BLaER1 (cell line): ENCODE results near the gene KDM6B.
A peak's percentile ranks its signal among the peaks of the same experiment; 100 is the strongest.

Source experiments
- H3K27ac ChIP-seq: shearing (Covaris generic); formaldehyde crosslinking; 2 replicates; pipeline ENCODE4 v1.8.1; 2022
- H3K27me3 ChIP-seq: shearing (Covaris generic); formaldehyde crosslinking; 2 replicates; pipeline ENCODE4 v1.8.1; 2022
- H3K36me3 ChIP-seq: shearing (Covaris generic); formaldehyde crosslinking; 2 replicates; pipeline ENCODE4 v1.8.1; 2022
- H3K4me1 ChIP-seq: shearing (Covaris generic); formaldehyde crosslinking; 2 replicates; pipeline ENCODE4 v1.8.1; 2022
- H3K4me2 ChIP-seq: shearing (Covaris generic); formaldehyde crosslinking; 2 replicates; pipeline ENCODE4 v1.8.1; 2022
- H3K4me3 ChIP-seq: shearing (Covaris generic); formaldehyde crosslinking; 2 replicates; pipeline ENCODE4 v1.8.1; 2022
- H3K9ac ChIP-seq: shearing (Covaris generic); formaldehyde crosslinking; 2 replicates; pipeline ENCODE4 v1.8.1; 2022
- H3K9me3 ChIP-seq: shearing (Covaris generic); formaldehyde crosslinking; 2 replicates; pipeline ENCODE4 v1.8.1; 2022
- H4K20me1 ChIP-seq: shearing (Covaris generic); formaldehyde crosslinking; 2 replicates; pipeline ENCODE4 v1.8.1; 2022
- Cebpa-rat ChIP-seq: shearing (Covaris generic); IDR thresholded peaks from 2 replicates; pipeline ENCODE4 v1.8.1; 2022

KDM6B gene

GRCh38 chr17:7820231-7820630 lies 13.8 kb upstream of the KDM6B start:
- H3K9me3 ChIP-seq, result no peaks in the 10 kb centered on the region
- 0 out of 2 replicates have a peak, but pooled peaks cover 3% of the 10 kb centered on the region for H3K27me3 ChIP-seq
- H3K4me3 ChIP-seq, result no peak overlapping the region
- H3K4me1 ChIP-seq, result peaks cover 8% of the 10 kb centered on the region
- H4K20me1 ChIP-seq, result no peaks in the 10 kb centered on the region
- H3K36me3 ChIP-seq, result no peaks in the 10 kb centered on the region
- no peak overlapping the region for H3K27ac ChIP-seq
- no peak overlapping the region for H3K4me2 ChIP-seq
- TF ChIP-seq Cebpa-rat, result no peak
- H3K9ac ChIP-seq, result peak overlapping the region; percentile 45; the same call in 1 of the 2 replicates

DNA sequence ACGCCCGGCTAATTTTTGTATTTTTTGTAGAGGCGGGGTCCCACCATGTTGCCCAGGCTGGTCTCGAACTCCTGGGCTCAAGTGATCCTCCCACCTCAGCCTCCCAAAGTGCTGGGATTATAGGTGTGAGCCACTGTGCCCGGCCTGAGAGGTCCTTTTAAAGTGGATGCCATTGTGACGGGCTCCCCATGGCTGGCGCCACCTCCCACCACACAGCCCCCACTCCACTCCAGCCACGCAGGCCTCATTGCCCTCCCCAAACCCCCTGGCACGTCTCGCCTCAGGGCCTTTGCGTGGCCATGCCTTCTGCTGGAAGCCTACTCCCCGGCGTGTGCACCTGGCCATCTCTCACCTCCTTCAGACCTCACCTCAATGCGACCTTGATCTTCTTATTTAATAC lies 11.9 kb upstream of the KDM6B start:
- H4K20me1 ChIP-seq, result no peaks in the 10 kb centered on the region
- H3K9me3 ChIP-seq, result no peaks in the 10 kb centered on the region
- H3K9ac ChIP-seq, result no peak overlapping the region
- no peak overlapping the region for H3K4me2 ChIP-seq
- no peak overlapping the region for H3K27ac ChIP-seq
- no peak overlapping the region for H3K4me3 ChIP-seq
- 0 out of 2 replicates have a peak, but pooled peaks cover 3% of the 10 kb centered on the region for H3K27me3 ChIP-seq
- H3K36me3 ChIP-seq, result no peaks in the 10 kb centered on the region
- no peak for TF ChIP-seq Cebpa-rat
- H3K4me1 ChIP-seq, result peaks cover 10% of the 10 kb centered on the region

- H3K4me2 ChIP-seq, result no peak overlapping the region
- H3K4me3 ChIP-seq, result no peak overlapping the region
- no peak for TF ChIP-seq Cebpa-rat
- H4K20me1 ChIP-seq, result no peaks in the 10 kb centered on the region
- H3K27me3 ChIP-seq, result no peaks in the 10 kb centered on the region
- no peaks in the 10 kb centered on the region for H3K36me3 ChIP-seq
- H3K27ac ChIP-seq, result no peak overlapping the region
- no peaks in the 10 kb centered on the region for H3K9me3 ChIP-seq
- no peak overlapping the region for H3K9ac ChIP-seq
- H3K4me1 ChIP-seq, result peaks cover 10% of the 10 kb centered on the region
Observed at GRCh38 chr17:7823581-7824001, 10.4 kb upstream of the KDM6B start.

GRCh38 chr17:7824021-7824924 lies 9.7 kb upstream of the KDM6B start:
- no peak for TF ChIP-seq Cebpa-rat
- Histone ChIP-seq H3K9ac (no peak overlapping the region), H3K9me3 (no peaks in the 10 kb centered on the region), H3K36me3 (no peaks in the 10 kb centered on the region), H3K27me3 (no peaks in the 10 kb centered on the region), H3K4me2 (no peak overlapping the region; the same call in 1 of the 2 replicates), H3K4me1 (peaks cover 10% of the 10 kb centered on the region), H3K4me3 (no peak overlapping the region), H3K27ac (no peak overlapping the region), H4K20me1 (no peaks in the 10 kb centered on the region)

- H3K27me3 ChIP-seq, result no peaks in the 10 kb centered on the region
- H3K9ac ChIP-seq, result no peak overlapping the region
- H3K4me2 ChIP-seq, result peak overlapping the region; percentile 26
- H3K27ac ChIP-seq, result no peak overlapping the region
- H3K4me3 ChIP-seq, result no peak overlapping the region
- peaks cover 10% of the 10 kb centered on the region for H3K4me1 ChIP-seq
- no peaks in the 10 kb centered on the region for H3K9me3 ChIP-seq
- no peaks in the 10 kb centered on the region for H4K20me1 ChIP-seq
- TF ChIP-seq Cebpa-rat, result no peak
- H3K36me3 ChIP-seq, result no peaks in the 10 kb centered on the region
Observed at GRCh38 chr17:7825206-7825990, 8.6 kb upstream of the KDM6B start.

GRCh38 chr17:7830616-7831015 lies 3.4 kb upstream of the KDM6B start:
- Histone ChIP-seq H3K9me3 (no peaks in the 10 kb centered on the region), H3K4me2 (no peak overlapping the region), H3K27ac (no peak overlapping the region), H3K4me1 (peaks cover 13% of the 10 kb centered on the region), H3K4me3 (no peak overlapping the region), H4K20me1 (no peaks in the 10 kb centered on the region), H3K9ac (no peak overlapping the region), H3K36me3 (no peaks in the 10 kb centered on the region), H3K27me3 (no peaks in the 10 kb centered on the region)
- TF ChIP-seq Cebpa-rat, result no peak

DNA sequence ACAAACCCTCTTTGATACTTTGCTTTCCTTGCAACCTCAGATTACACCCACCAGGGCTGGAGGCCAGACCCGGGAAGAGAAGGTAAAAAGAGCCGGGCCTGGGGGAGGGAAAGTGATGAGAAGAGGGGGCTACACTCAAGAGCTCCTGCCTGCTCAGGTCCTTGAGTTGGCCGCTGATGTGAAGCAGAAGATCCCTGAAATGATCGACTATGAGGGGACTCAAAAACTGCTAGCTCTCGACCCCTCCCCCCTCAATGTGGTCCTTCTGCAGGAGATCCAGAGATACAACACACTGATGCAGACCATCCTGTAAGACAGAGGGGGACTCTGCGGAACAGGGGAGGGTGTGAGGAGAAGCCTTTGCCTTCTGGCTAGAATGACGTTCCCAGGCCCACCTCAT lies 2.8 kb upstream of the KDM6B start:
- Histone ChIP-seq H3K4me3 (no peak overlapping the region), H3K9ac (no peak overlapping the region), H3K27ac (no peak overlapping the region), H3K27me3 (no peaks in the 10 kb centered on the region), H3K36me3 (no peaks in the 10 kb centered on the region), H3K9me3 (no peaks in the 10 kb centered on the region), H4K20me1 (no peaks in the 10 kb centered on the region), H3K4me1 (peaks cover 13% of the 10 kb centered on the region), H3K4me2 (no peak overlapping the region)
- TF ChIP-seq Cebpa-rat, result no peak

GRCh38 chr17:7832431-7832830 lies 1.6 kb upstream of the KDM6B start:
- Histone ChIP-seq H3K36me3 (no peaks in the 10 kb centered on the region), H3K9me3 (no peaks in the 10 kb centered on the region), H3K4me3 (no peak overlapping the region), H4K20me1 (no peaks in the 10 kb centered on the region), H3K27ac (no peak overlapping the region), H3K27me3 (no peaks in the 10 kb centered on the region), H3K9ac (no peak overlapping the region), H3K4me1 (peaks cover 19% of the 10 kb centered on the region), H3K4me2 (peak overlapping the region; percentile 97; the same call in 1 of the 2 replicates)
- TF ChIP-seq Cebpa-rat, result no peak

GRCh38 chr17:7833011-7833794 lies 814 bp upstream of the KDM6B start:
- no peak overlapping the region; the same call in 1 of the 2 replicates for H3K9ac ChIP-seq
- peak overlapping the region; percentile 97 for H3K4me2 ChIP-seq
- H3K9me3 ChIP-seq, result no peaks in the 10 kb centered on the region
- peak overlapping the region; percentile 84 for H3K4me3 ChIP-seq
- H3K36me3 ChIP-seq, result no peaks in the 10 kb centered on the region
- TF ChIP-seq Cebpa-rat, result no peak
- H3K4me1 ChIP-seq, result peaks cover 22% of the 10 kb centered on the region
- no peak overlapping the region for H3K27ac ChIP-seq
- H3K27me3 ChIP-seq, result no peaks in the 10 kb centered on the region
- H4K20me1 ChIP-seq, result no peaks in the 10 kb centered on the region
